CD14-positive monocyte (primary cell): ENCODE data around the gene RGL1. TPM values are rescaled to one million over a fixed set of nuclear protein-coding genes. Genes with fewer than 3 reads are reported as not detected.

Experiments
- DNase-seq, 3 donors: peaks; one replicate each; pipeline ENCODE4 v3.0.0-alpha.2; 2011 to 2022
- H2AFZ ChIP-seq: 2 replicates; pipeline ENCODE4 v1.6.0; 2012; ENCODE audit warnings: mild to moderate bottlenecking, low read depth, low read length, inconsistent platforms; ENCODE audit not compliant: insufficient read depth, poor library complexity, severe bottlenecking
- H3K27ac ChIP-seq, 2 donors: 1 replicate in 1 of 2; 2 replicates in 1 of 2; pipeline ENCODE4 v1.5.1; 2012 to 2013; ENCODE audit warnings: low read length in 2 of 2, control low read depth in 1 of 2, inconsistent platforms in 1 of 2, low read depth in 1 of 2, mild to moderate bottlenecking in 1 of 2
- H3K27me3 ChIP-seq, 2 donors: one replicate each; pipeline versions ENCODE4 v1.6.0 to v1.6.1; 2011 to 2013; ENCODE audit warnings: low read length in 2 of 2; ENCODE audit not compliant: control insufficient read depth in 2 of 2, insufficient read depth in 2 of 2
- H3K36me3 ChIP-seq, 2 donors: replicated peaks in 1 of 2; 1 replicate in 1 of 2; 2 replicates in 1 of 2; pipeline versions ENCODE4 v1.5.1 to v1.6.1; 2012 to 2013; ENCODE audit warnings: low read length in 2 of 2, control low read depth in 1 of 2, inconsistent platforms in 1 of 2, mild to moderate bottlenecking in 1 of 2; ENCODE audit not compliant: insufficient read depth in 2 of 2, control insufficient read depth in 1 of 2
- H3K4me1 ChIP-seq, 2 donors: 1 replicate in 1 of 2; 2 replicates in 1 of 2; pipeline versions ENCODE4 v1.5.1 to v1.6.1; 2012 to 2013; ENCODE audit warnings: low read length in 2 of 2, control low read depth in 1 of 2, inconsistent platforms in 1 of 2, mild to moderate bottlenecking in 1 of 2, moderate library complexity in 1 of 2; ENCODE audit not compliant: insufficient read depth in 2 of 2, control insufficient read depth in 1 of 2
- H3K4me2 ChIP-seq: replicated peaks from 2 replicates; pipeline ENCODE3; 2012; ENCODE audit warnings: low read length, moderate library complexity, mild to moderate bottlenecking; ENCODE audit not compliant: poor library complexity, severe bottlenecking; ENCODE audit errors: extremely low read depth
- H3K4me3 ChIP-seq, 3 experiments: fragments of 200-600 bp in 1 of 3; sonication (generic) in 1 of 3; replicated peaks in 1 of 3; 1 replicate in 2 of 3; 2 replicates in 1 of 3; pipeline ENCODE4 v1.5.1; 2011 to 2013; ENCODE audit warnings: low read length in 3 of 3, mild to moderate bottlenecking in 3 of 3, control low read depth in 2 of 3, low read depth in 2 of 3, inconsistent platforms in 1 of 3, moderate library complexity in 1 of 3
- H3K79me2 ChIP-seq: 2 replicates; pipeline ENCODE4 v1.6.0; 2012; ENCODE audit warnings: mild to moderate bottlenecking, control low read depth, inconsistent platforms, low read length, moderate library complexity; ENCODE audit not compliant: insufficient read depth
- H3K9ac ChIP-seq: 2 replicates; pipeline ENCODE4 v1.6.0; 2017; ENCODE audit warnings: low read length, mild to moderate bottlenecking; ENCODE audit not compliant: insufficient read depth, poor library complexity, severe bottlenecking
- H3K9me3 ChIP-seq, 2 donors: replicated peaks in 1 of 2; 1 replicate in 1 of 2; 2 replicates in 1 of 2; pipeline versions ENCODE4 v1.5.1 to v1.6.1; 2012 to 2013; ENCODE audit warnings: low read length in 2 of 2, control low read depth in 1 of 2; ENCODE audit not compliant: control insufficient read depth in 1 of 2, insufficient read depth in 1 of 2
- H4K20me1 ChIP-seq: 2 replicates; pipeline ENCODE4 v1.6.0; 2012; ENCODE audit warnings: mild to moderate bottlenecking, low read length, control low read depth, moderate library complexity; ENCODE audit not compliant: insufficient read depth
- H3K27ac Mint-ChIP-seq, 7 donors: one replicate each; pipeline ENCODE4 v1.8.0; 2020; ENCODE audit warnings: mild to moderate bottlenecking in 7 of 7, mixed read lengths in 7 of 7, moderate library complexity in 6 of 7, inconsistent platforms in 2 of 7
- H3K27me3 Mint-ChIP-seq, 3 donors: one replicate each; pipeline ENCODE4 v1.8.0; 2021 to 2022; ENCODE audit warnings: low read depth in 3 of 3, mild to moderate bottlenecking in 3 of 3, mixed read lengths in 3 of 3, moderate library complexity in 3 of 3, inconsistent platforms in 1 of 3
- H3K36me3 Mint-ChIP-seq, 2 donors: one replicate each; pipeline ENCODE4 v1.8.0; 2020; ENCODE audit warnings: mixed read lengths in 2 of 2, inconsistent platforms in 1 of 2, mild to moderate bottlenecking in 1 of 2
- H3K4me1 Mint-ChIP-seq: one replicate; pipeline ENCODE4 v1.8.0; 2020; ENCODE audit warnings: mild to moderate bottlenecking, mixed read lengths
- H3K4me3 Mint-ChIP-seq, 2 donors: one replicate each; pipeline ENCODE4 v1.8.0; 2020; ENCODE audit warnings: mild to moderate bottlenecking in 2 of 2, mixed read lengths in 2 of 2, moderate library complexity in 1 of 2
- H3K9me3 Mint-ChIP-seq, 7 donors: one replicate each; pipeline ENCODE4 v1.8.0; 2020 to 2022; ENCODE audit warnings: mixed read lengths in 7 of 7, mild to moderate bottlenecking in 6 of 7, moderate library complexity in 6 of 7, inconsistent platforms in 2 of 7
- CTCF ChIP-seq: fragments of 200-600 bp; IDR thresholded peaks from one replicate; pipeline ENCODE4 v1.8.0; 2022; ENCODE audit warnings: antibody characterized with exemption, mild to moderate bottlenecking
- WGBS: methylation state at CpG from one replicate; pipeline ENCODE4 v1.1.5; 2013; ENCODE audit warnings: missing lambda C conversion rate; ENCODE audit not compliant: insufficient coverage; 5-methylcytosine and 5-hydroxymethylcytosine counted together
- intact Hi-C, 2 donors: fragments of 100-400 bp; cut with micrococcal nuclease; formaldehyde crosslinking; loops; one replicate each; pipeline versions ENCODE4 v1.15.0 to v1.15.1; 2023
- polyA plus RNA-seq, 3 donors: library from polyadenylated mRNA; depleted of rRNA in 1 of 3; unstranded in 2 of 3; stranded (reverse) in 1 of 3; fragments of 300-500 nt in 2 of 3; fragments of >200 nt in 1 of 3; fragmentation: Illumina TruSeq in 2 of 3; gene quantifications; 1 replicate in 2 of 3; 2 replicates in 1 of 3; pipeline ENCODE4 v1.2.3, GENCODE V29; 2012 to 2021

RGL1 gene
- polyA plus RNA-seq, 3 donors, result 1.2 to 3.3 (median 2.0) TPM

GRCh38 chr1:183913567-183913993 lies 108.7 kb downstream of the RGL1 start:
- 100% methylated on average over 2 of the region's 3 CpGs for WGBS
- no peaks in the 10 kb centered on the region for H3K9me3 Mint-ChIP-seq
- H3K4me1 ChIP-seq, result peaks cover 41 to 42% of the 10 kb centered on the region in 2 donors
- H2AFZ ChIP-seq, result no peak overlapping the region
- no peak overlapping the region for H3K4me2 ChIP-seq
- DNase-seq, result no peak
- no peaks in the 10 kb centered on the region for H3K9me3 ChIP-seq
- no peak for TF ChIP-seq CTCF
- H3K4me1 Mint-ChIP-seq, result peaks cover 43% of the 10 kb centered on the region
- H3K27ac ChIP-seq, result no peak overlapping the region
- no peak overlapping the region for H3K9ac ChIP-seq
- intact Hi-C loops, result loop anchor here in 1 of 2 donors (2.0 to 10.0 kb wide), 2 partner anchors 109 to 259 kb away; partner anchors contain the start of gene RGL1
- H3K27ac Mint-ChIP-seq, result no peak overlapping the region
- no peak overlapping the region for H3K4me3 Mint-ChIP-seq
- peaks cover 0 to 2% (median 0%) of the 10 kb centered on the region in 3 donors for H3K27me3 Mint-ChIP-seq
- H3K79me2 ChIP-seq, result no peaks in the 10 kb centered on the region
- no peaks in the 10 kb centered on the region for H4K20me1 ChIP-seq
- H3K4me3 ChIP-seq, result no peak overlapping the region
- peaks cover 0 to 5% of the 10 kb centered on the region in 2 donors for H3K36me3 Mint-ChIP-seq
- H3K27me3 ChIP-seq, result no peaks in the 10 kb centered on the region
- no peaks in the 10 kb centered on the region for H3K36me3 ChIP-seq

- no peak overlapping the region for H3K9ac ChIP-seq
- 20% methylated on average over 2 of the region's 3 CpGs for WGBS
- DNase-seq, result peak in 1 of 3 donors; percentile 63
- H3K4me1 ChIP-seq, result peaks cover 41 to 42% of the 10 kb centered on the region in 2 donors
- H3K4me3 ChIP-seq, result no peak overlapping the region
- Mint-ChIP-seq H3K9me3 (no peaks in the 10 kb centered on the region), H3K27me3 (no peaks in the 10 kb centered on the region), H3K27ac (peak overlapping the region in 2 of 7 donors; percentile 1 to 27), H3K36me3 (peaks cover 0 to 3% of the 10 kb centered on the region in 2 donors), H3K4me1 (peaks cover 43% of the 10 kb centered on the region), H3K4me3 (peak overlapping the region in 1 of 2 donors; percentile 13)
- no peak overlapping the region for H2AFZ ChIP-seq
- no peak for TF ChIP-seq CTCF
- H3K36me3 ChIP-seq, result no peaks in the 10 kb centered on the region
- H3K27me3 ChIP-seq, result no peaks in the 10 kb centered on the region
- intact Hi-C loops, result loop anchor here in 1 of 2 donors (10.0 kb wide), 1 partner anchor 109 kb away; the partner anchor contains the start of gene RGL1
- no peaks in the 10 kb centered on the region for H3K9me3 ChIP-seq
- no peaks in the 10 kb centered on the region for H4K20me1 ChIP-seq
- no peak overlapping the region for H3K27ac ChIP-seq
- no peak overlapping the region for H3K4me2 ChIP-seq
- no peaks in the 10 kb centered on the region for H3K79me2 ChIP-seq
Observed at GRCh38 chr1:183914276-183914675, 109.4 kb downstream of the RGL1 start.
